CD4-positive, alpha-beta memory T cell (primary cell): Measurements from ENCODE around the gene PAM16. TPM values are rescaled to one million over a fixed set of nuclear protein-coding genes. Genes with fewer than 3 reads are reported as not detected.
A peak's percentile ranks its signal among the peaks of the same experiment; 100 is the strongest.

Source experiments
- CTCF ChIA-PET: fragments of 350-600 bp; sonication (Branson Sonifier 250); formaldehyde crosslinking; loops from one replicate; lab custom pipeline; 2021; ENCODE audit warnings: inconsistent platforms; ENCODE audit not compliant: partially characterized antibody; lab: Charles Lee
- POLR2A ChIA-PET: fragments of 350-600 bp; sonication (Branson Sonifier 250); formaldehyde crosslinking; loops from one replicate; lab custom pipeline; 2021; ENCODE audit not compliant: partially characterized antibody; lab: Charles Lee
- DNase-seq, 5 donors: peaks; one replicate each; pipeline versions ENCODE4 v3.0.0 to v3.0.0-alpha.2; 2020 to 2022; ENCODE audit warnings: mixed read lengths in 1 of 5
- H3K27ac ChIP-seq: one replicate; pipeline ENCODE4 v1.7.0; 2013; ENCODE audit warnings: low read depth, low read length
- H3K27me3 ChIP-seq: 2 replicates; pipeline ENCODE4 v1.7.0; 2013; ENCODE audit warnings: mild to moderate bottlenecking, low read length, moderate library complexity; ENCODE audit not compliant: insufficient read depth
- H3K36me3 ChIP-seq: 2 replicates; pipeline ENCODE4 v1.7.0; 2013; ENCODE audit warnings: mild to moderate bottlenecking, low read length, moderate library complexity; ENCODE audit not compliant: insufficient read depth
- H3K4me1 ChIP-seq: 2 replicates; pipeline ENCODE4 v1.7.0; 2013; ENCODE audit warnings: mild to moderate bottlenecking, low read length, moderate library complexity; ENCODE audit not compliant: insufficient read depth
- H3K4me3 ChIP-seq, 2 donors: one replicate each; pipeline ENCODE4 v1.7.0; 2013; ENCODE audit warnings: low read length in 2 of 2, mild to moderate bottlenecking in 1 of 2
- H3K9me3 ChIP-seq, 2 donors: one replicate each; pipeline ENCODE4 v1.7.0; 2013; ENCODE audit warnings: low read length in 2 of 2, control low read depth in 1 of 2; ENCODE audit not compliant: control insufficient read depth in 1 of 2
- H3K27ac Mint-ChIP-seq, 7 donors: one replicate each; pipeline ENCODE4 v1.8.0; 2020 to 2021; ENCODE audit warnings: mixed read lengths in 7 of 7, mild to moderate bottlenecking in 6 of 7, inconsistent platforms in 3 of 7, moderate library complexity in 3 of 7
- H3K27me3 Mint-ChIP-seq, 2 donors: one replicate each; pipeline ENCODE4 v1.8.0; 2020 to 2021; ENCODE audit warnings: mixed read lengths in 2 of 2
- H3K36me3 Mint-ChIP-seq, 2 donors: one replicate each; pipeline ENCODE4 v1.8.0; 2020 to 2021; ENCODE audit warnings: mixed read lengths in 2 of 2, inconsistent platforms in 1 of 2, mild to moderate bottlenecking in 1 of 2
- H3K4me1 Mint-ChIP-seq, 4 donors: one replicate each; pipeline ENCODE4 v1.8.0; 2020 to 2021; ENCODE audit warnings: mixed read lengths in 4 of 4, mild to moderate bottlenecking in 1 of 4
- H3K4me3 Mint-ChIP-seq, 8 donors: one replicate each; pipeline ENCODE4 v1.8.0; 2020 to 2021; ENCODE audit warnings: mixed read lengths in 8 of 8, mild to moderate bottlenecking in 7 of 8, moderate library complexity in 6 of 8, inconsistent platforms in 3 of 8
- H3K9me3 Mint-ChIP-seq, 8 donors: one replicate each; pipeline ENCODE4 v1.8.0; 2020 to 2021; ENCODE audit warnings: mixed read lengths in 8 of 8, mild to moderate bottlenecking in 5 of 8, inconsistent platforms in 3 of 8, moderate library complexity in 1 of 8
- intact Hi-C: fragments of 100-400 bp; cut with micrococcal nuclease; formaldehyde crosslinking; loops from one replicate; pipeline ENCODE4 v1.15.1; 2023
- polyA plus RNA-seq, 2 donors: library from polyadenylated mRNA; unstranded; fragments of 300-500 nt; fragmentation: Illumina TruSeq; gene quantifications; one replicate each; pipeline ENCODE4 v1.2.3, GENCODE V29; 2021
- total RNA-seq, 2 experiments: library from RNA; stranded (reverse); gene quantifications; one replicate each; pipeline ENCODE4 v1.2.3, GENCODE V29; 2021

PAM16 gene
- total and polyA plus RNA-seq, 4 experiments from 2014 or later, result 34.6 to 54.8 (median 36.7) TPM

- ChIA-PET POLR2A (interaction anchor here (4.1 kb wide), 1 partner anchor 80 kb away, joined by 20 read pairs; the partner anchor contains the start of gene TFAP4), CTCF (interaction anchor here (1.7 kb wide), 1 partner anchor 44 kb away, joined by 3 read pairs; no protein-coding TSS in a partner anchor)
- Mint-ChIP-seq H3K4me3 (no peak overlapping the region), H3K27ac (peak overlapping the region in 1 of 7 donors; percentile 93), H3K4me1 (peaks cover 10 to 34% (median 16%) of the 10 kb centered on the region in 4 donors), H3K27me3 (no peaks in the 10 kb centered on the region), H3K9me3 (peaks cover 0 to 4% (median 0%) of the 10 kb centered on the region in 8 donors), H3K36me3 (peaks cover 7 to 43% of the 10 kb centered on the region in 2 donors)
- no peak overlapping the region for H3K4me3 ChIP-seq
- peaks cover 19% of the 10 kb centered on the region for H3K36me3 ChIP-seq
- H3K27ac ChIP-seq, result no peak overlapping the region
- H3K4me1 ChIP-seq, result peaks cover 27% of the 10 kb centered on the region
- DNase-seq, result no peak
- H3K27me3 ChIP-seq, result no peaks in the 10 kb centered on the region
- H3K9me3 ChIP-seq, result no peaks in the 10 kb centered on the region
- intact Hi-C loops, result loop anchor here (5.0 kb wide), 1 partner anchor 604 kb away; the partner anchor contains the start of gene SEC14L5
These were observed 1.7 kb upstream of the PAM16 start for GRCh38 chr16:4352843-4353242.

GRCh38 chr16:4351880-4352279, 759 bp upstream of the PAM16 start:
- ChIA-PET CTCF (interaction anchor here (0.6 to 2.2 kb wide), 3 partner anchors 14 to 51 kb away, joined by 3 to 10 read pairs (median 3); no protein-coding TSS in a partner anchor), POLR2A (interaction anchor here (0.6 to 4.1 kb wide), 5 partner anchors 23 to 229 kb away, joined by 3 to 20 read pairs (median 4); partner anchors contain the start of genes CORO7 and TFAP4)
- H3K36me3 ChIP-seq, result peaks cover 13% of the 10 kb centered on the region
- peaks cover 0 to 4% (median 0%) of the 10 kb centered on the region in 8 donors for H3K9me3 Mint-ChIP-seq
- peak overlapping the region; percentile 90 to 97 (median 94) for H3K27ac Mint-ChIP-seq
- H3K4me3 Mint-ChIP-seq, result peak overlapping the region in 5 of 8 donors; percentile 93 to 97 (median 94)
- no peaks in the 10 kb centered on the region for H3K9me3 ChIP-seq
- peak overlapping the region; percentile 79 for H3K27ac ChIP-seq
- H3K4me3 ChIP-seq, result no peak overlapping the region
- peaks cover 7 to 34% of the 10 kb centered on the region in 2 donors for H3K36me3 Mint-ChIP-seq
- intact Hi-C loops, result loop anchor here (1.0 to 5.0 kb wide), 7 partner anchors 45 to 605 kb away; partner anchors contain the start of genes DNAJA3, NUDT16L1, SEC14L5 and TFAP4
- DNase-seq, result peak in 1 of 5 donors; percentile 54
- H3K27me3 ChIP-seq, result no peaks in the 10 kb centered on the region
- peaks cover 27% of the 10 kb centered on the region for H3K4me1 ChIP-seq
- peaks cover 16 to 39% (median 22%) of the 10 kb centered on the region in 4 donors for H3K4me1 Mint-ChIP-seq
- H3K27me3 Mint-ChIP-seq, result no peaks in the 10 kb centered on the region

GRCh38 chr16:4350365-4350786, 745 bp downstream of the PAM16 start:
- ChIA-PET CTCF (interaction anchor here (0.8 to 2.2 kb wide), 6 partner anchors 9 to 61 kb away, joined by 3 to 10 read pairs (median 4); no protein-coding TSS in a partner anchor), POLR2A (interaction anchor here (0.7 to 4.1 kb wide), 13 partner anchors 9 to 156 kb away, joined by 3 to 20 read pairs (median 3); partner anchors contain the start of genes CORO7, HMOX2 and TFAP4)
- no peaks in the 10 kb centered on the region for H3K9me3 ChIP-seq
- no peaks in the 10 kb centered on the region for H3K27me3 Mint-ChIP-seq
- H3K36me3 ChIP-seq, result peaks cover 11% of the 10 kb centered on the region
- DNase-seq, result no peak
- peak overlapping the region; percentile 86 to 97 (median 93) for H3K27ac Mint-ChIP-seq
- peaks cover 0 to 4% (median 0%) of the 10 kb centered on the region in 8 donors for H3K9me3 Mint-ChIP-seq
- H3K4me3 Mint-ChIP-seq, result peak overlapping the region; percentile 91 to 95 (median 94)
- peak overlapping the region; percentile 73 to 92 for H3K4me3 ChIP-seq
- intact Hi-C loops, result loop anchor here (2.0 to 5.0 kb wide), 3 partner anchors 78 to 607 kb away; partner anchors contain the start of genes SEC14L5 and TFAP4
- H3K4me1 Mint-ChIP-seq, result peaks cover 16 to 45% (median 26%) of the 10 kb centered on the region in 4 donors
- no peaks in the 10 kb centered on the region for H3K27me3 ChIP-seq
- peaks cover 27% of the 10 kb centered on the region for H3K4me1 ChIP-seq
- peak overlapping the region; percentile 79 for H3K27ac ChIP-seq
- peaks cover 7 to 32% of the 10 kb centered on the region in 2 donors for H3K36me3 Mint-ChIP-seq

GRCh38 chr16:4349332-4349731, 1.8 kb downstream of the PAM16 start:
- Mint-ChIP-seq H3K27ac (peak overlapping the region in 1 of 7 donors; percentile 93), H3K4me3 (peak overlapping the region in 1 of 8 donors; percentile 35), H3K9me3 (peaks cover 0 to 4% (median 0%) of the 10 kb centered on the region in 8 donors), H3K27me3 (no peaks in the 10 kb centered on the region), H3K36me3 (peaks cover 6 to 31% of the 10 kb centered on the region in 2 donors), H3K4me1 (peaks cover 17 to 52% (median 28%) of the 10 kb centered on the region in 4 donors)
- Histone ChIP-seq H3K9me3 (no peaks in the 10 kb centered on the region), H3K27me3 (no peaks in the 10 kb centered on the region), H3K36me3 (peaks cover 3% of the 10 kb centered on the region), H3K4me1 (peaks cover 27% of the 10 kb centered on the region), H3K4me3 (no peak overlapping the region), H3K27ac (no peak overlapping the region)
- no peak for DNase-seq
- intact Hi-C loops, result no loop called here
- CTCF ChIA-PET, result interaction anchor here (0.6 to 1.6 kb wide), 4 partner anchors 10 to 97 kb away, joined by 3 to 7 read pairs (median 5); no protein-coding TSS in a partner anchor
- POLR2A ChIA-PET, result interaction anchor here (1.8 to 4.1 kb wide), 4 partner anchors 8 to 77 kb away, joined by 5 to 20 read pairs (median 10); partner anchors contain the start of genes CORO7 and TFAP4

GRCh38 chr16:4347765-4348509, 3.2 kb downstream of the PAM16 start:
- Histone ChIP-seq H3K27me3 (no peaks in the 10 kb centered on the region), H3K4me3 (no peak overlapping the region), H3K27ac (no peak overlapping the region), H3K36me3 (no peaks in the 10 kb centered on the region), H3K4me1 (peaks cover 27% of the 10 kb centered on the region), H3K9me3 (no peaks in the 10 kb centered on the region)
- Mint-ChIP-seq H3K4me3 (peak overlapping the region in 1 of 8 donors; percentile 9), H3K4me1 (peaks cover 17 to 51% (median 31%) of the 10 kb centered on the region in 4 donors), H3K36me3 (peaks cover 3 to 22% of the 10 kb centered on the region in 2 donors), H3K27ac (peak overlapping the region in 5 of 7 donors; percentile 17 to 88 (median 69)), H3K9me3 (peaks cover 0 to 2% (median 0%) of the 10 kb centered on the region in 8 donors), H3K27me3 (no peaks in the 10 kb centered on the region)
- no peak for DNase-seq
- CTCF ChIA-PET, result no interaction called here
- POLR2A ChIA-PET, result no interaction called here
- intact Hi-C loops, result no loop called here

- Mint-ChIP-seq H3K4me1 (peaks cover 17 to 51% (median 31%) of the 10 kb centered on the region in 4 donors), H3K27ac (peak overlapping the region in 4 of 7 donors; percentile 53 to 69 (median 64)), H3K36me3 (peaks cover 3 to 22% of the 10 kb centered on the region in 2 donors), H3K27me3 (no peaks in the 10 kb centered on the region), H3K4me3 (peak overlapping the region in 1 of 8 donors; percentile 25), H3K9me3 (peaks cover 0 to 2% (median 0%) of the 10 kb centered on the region in 8 donors)
- no peak overlapping the region for H3K27ac ChIP-seq
- ChIA-PET CTCF (interaction anchor here (1.1 to 1.6 kb wide), 2 partner anchors 12 to 56 kb away, joined by 4 to 5 read pairs; no protein-coding TSS in a partner anchor), POLR2A (no interaction called here)
- no peak for DNase-seq
- H3K4me3 ChIP-seq, result no peak overlapping the region
- no peaks in the 10 kb centered on the region for H3K36me3 ChIP-seq
- no peaks in the 10 kb centered on the region for H3K27me3 ChIP-seq
- intact Hi-C loops, result no loop called here
- H3K9me3 ChIP-seq, result no peaks in the 10 kb centered on the region
- H3K4me1 ChIP-seq, result peaks cover 27% of the 10 kb centered on the region
These were observed 4.1 kb downstream of the PAM16 start for GRCh38 chr16:4347010-4347409.
